ENCODE results near the gene TNNI3K.

TNNI3K gene, protein sequence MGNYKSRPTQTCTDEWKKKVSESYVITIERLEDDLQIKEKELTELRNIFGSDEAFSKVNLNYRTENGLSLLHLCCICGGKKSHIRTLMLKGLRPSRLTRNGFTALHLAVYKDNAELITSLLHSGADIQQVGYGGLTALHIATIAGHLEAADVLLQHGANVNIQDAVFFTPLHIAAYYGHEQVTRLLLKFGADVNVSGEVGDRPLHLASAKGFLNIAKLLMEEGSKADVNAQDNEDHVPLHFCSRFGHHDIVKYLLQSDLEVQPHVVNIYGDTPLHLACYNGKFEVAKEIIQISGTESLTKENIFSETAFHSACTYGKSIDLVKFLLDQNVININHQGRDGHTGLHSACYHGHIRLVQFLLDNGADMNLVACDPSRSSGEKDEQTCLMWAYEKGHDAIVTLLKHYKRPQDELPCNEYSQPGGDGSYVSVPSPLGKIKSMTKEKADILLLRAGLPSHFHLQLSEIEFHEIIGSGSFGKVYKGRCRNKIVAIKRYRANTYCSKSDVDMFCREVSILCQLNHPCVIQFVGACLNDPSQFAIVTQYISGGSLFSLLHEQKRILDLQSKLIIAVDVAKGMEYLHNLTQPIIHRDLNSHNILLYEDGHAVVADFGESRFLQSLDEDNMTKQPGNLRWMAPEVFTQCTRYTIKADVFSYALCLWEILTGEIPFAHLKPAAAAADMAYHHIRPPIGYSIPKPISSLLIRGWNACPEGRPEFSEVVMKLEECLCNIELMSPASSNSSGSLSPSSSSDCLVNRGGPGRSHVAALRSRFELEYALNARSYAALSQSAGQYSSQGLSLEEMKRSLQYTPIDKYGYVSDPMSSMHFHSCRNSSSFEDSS

DNA sequence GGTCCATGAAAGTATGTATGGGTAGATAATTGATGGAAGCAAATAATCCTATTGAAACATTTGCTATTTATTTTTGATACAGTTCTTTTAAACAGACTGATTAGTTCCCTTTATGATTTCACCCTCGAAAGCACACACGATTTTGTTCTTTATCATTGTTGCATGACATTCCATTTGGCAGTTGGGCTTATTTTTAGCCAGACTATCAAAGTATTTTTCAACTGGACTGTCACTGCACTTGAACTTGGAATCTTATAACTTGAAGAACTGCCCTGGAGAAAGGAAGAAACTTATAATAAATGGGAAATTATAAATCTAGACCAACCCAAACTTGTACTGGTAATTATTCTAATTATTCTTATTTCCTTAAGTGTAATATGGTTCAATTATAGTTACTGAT is at the start of gene TNNI3K:
Gene TNNI3K, plus strand, starts transcription at position 235 of the 400 bp plus-strand sequence. Its CDS starts 65 bp downstream, at position 300.
- H3K4me3 ChIP-seq (ENCODE audit: low read depth, low read length): no peak within 1 kb of the TSS
- TF ChIP-seq, protein P1, sequence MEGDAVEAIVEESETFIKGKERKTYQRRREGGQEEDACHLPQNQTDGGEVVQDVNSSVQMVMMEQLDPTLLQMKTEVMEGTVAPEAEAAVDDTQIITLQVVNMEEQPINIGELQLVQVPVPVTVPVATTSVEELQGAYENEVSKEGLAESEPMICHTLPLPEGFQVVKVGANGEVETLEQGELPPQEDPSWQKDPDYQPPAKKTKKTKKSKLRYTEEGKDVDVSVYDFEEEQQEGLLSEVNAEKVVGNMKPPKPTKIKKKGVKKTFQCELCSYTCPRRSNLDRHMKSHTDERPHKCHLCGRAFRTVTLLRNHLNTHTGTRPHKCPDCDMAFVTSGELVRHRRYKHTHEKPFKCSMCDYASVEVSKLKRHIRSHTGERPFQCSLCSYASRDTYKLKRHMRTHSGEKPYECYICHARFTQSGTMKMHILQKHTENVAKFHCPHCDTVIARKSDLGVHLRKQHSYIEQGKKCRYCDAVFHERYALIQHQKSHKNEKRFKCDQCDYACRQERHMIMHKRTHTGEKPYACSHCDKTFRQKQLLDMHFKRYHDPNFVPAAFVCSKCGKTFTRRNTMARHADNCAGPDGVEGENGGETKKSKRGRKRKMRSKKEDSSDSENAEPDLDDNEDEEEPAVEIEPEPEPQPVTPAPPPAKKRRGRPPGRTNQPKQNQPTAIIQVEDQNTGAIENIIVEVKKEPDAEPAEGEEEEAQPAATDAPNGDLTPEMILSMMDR (IDR thresholded peaks at IDR 0.05; ENCODE audit: low read depth, low read length): no peak

DNA sequence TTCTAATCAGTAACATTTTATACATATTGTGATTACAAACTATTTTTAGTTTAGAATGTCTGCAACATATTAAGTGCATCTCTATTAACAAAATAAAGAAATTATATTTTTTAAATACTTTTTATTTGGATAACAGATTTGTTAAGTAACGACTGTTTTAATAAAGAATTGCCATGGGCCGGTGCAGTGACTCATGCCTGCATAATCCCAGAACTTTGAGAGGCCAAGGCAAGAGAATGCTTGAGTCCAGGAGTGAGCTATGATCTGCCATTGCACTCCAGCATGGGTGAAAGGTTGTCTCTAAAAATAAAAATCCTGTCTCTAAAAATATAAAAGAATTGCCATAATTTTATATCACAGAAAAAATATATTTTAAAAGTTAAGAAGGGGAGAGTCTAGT is 41.3 kb upstream of the TNNI3K start:
- H3K4me3 ChIP-seq (ENCODE audit: low read depth, low read length): no peak overlapping the region
- TF ChIP-seq, protein P1 (IDR thresholded peaks at IDR 0.05; ENCODE audit: low read depth, low read length): no peak

DNA sequence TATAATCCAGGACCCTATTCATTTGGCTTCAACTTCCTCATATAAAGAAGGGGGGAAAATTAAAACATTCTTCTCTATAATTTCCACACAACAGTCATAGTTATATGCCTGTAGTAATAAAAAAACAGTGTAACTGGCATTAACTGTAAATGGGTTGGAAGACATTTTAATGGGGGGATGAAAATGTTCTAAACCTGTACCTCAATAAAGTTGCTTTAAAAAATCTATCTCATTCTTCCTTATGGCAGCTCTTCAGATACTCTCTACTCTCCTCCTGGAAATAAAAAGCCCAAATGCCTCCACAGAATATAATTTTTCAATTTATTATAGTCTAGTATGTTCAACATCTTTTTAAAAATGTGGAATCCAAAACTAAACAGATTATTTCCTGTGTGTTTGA is 39.8 kb upstream of the TNNI3K start:
- TF ChIP-seq, protein P1 (IDR thresholded peaks at IDR 0.05; ENCODE audit: low read depth, low read length): no peak
- no peak overlapping the region for H3K4me3 ChIP-seq (ENCODE audit: low read depth, low read length)

DNA sequence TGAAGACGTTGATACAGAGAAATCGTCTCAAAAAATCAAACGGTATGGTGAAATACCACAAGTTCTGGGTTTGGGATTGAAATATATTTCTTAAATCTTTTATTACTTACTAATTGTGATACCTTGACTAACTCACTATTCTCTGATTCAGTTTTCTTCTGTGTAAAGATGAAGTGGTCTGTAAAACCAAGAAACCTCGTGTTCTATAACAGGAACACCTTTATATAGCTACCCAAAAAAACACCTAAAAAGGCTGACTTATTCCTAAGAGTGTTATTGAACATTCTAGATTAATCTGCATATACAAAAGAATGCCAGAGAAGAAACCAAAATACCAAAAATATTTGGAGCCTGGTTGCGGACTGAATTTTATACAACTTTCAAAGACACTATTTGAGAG is 37.9 kb upstream of the TNNI3K start:
- peak overlapping the region; percentile 90 for H3K4me3 ChIP-seq (ENCODE audit: low read depth, low read length)
- TF ChIP-seq, protein P1 (IDR thresholded peaks at IDR 0.05; ENCODE audit: low read depth, low read length): no peak

DNA sequence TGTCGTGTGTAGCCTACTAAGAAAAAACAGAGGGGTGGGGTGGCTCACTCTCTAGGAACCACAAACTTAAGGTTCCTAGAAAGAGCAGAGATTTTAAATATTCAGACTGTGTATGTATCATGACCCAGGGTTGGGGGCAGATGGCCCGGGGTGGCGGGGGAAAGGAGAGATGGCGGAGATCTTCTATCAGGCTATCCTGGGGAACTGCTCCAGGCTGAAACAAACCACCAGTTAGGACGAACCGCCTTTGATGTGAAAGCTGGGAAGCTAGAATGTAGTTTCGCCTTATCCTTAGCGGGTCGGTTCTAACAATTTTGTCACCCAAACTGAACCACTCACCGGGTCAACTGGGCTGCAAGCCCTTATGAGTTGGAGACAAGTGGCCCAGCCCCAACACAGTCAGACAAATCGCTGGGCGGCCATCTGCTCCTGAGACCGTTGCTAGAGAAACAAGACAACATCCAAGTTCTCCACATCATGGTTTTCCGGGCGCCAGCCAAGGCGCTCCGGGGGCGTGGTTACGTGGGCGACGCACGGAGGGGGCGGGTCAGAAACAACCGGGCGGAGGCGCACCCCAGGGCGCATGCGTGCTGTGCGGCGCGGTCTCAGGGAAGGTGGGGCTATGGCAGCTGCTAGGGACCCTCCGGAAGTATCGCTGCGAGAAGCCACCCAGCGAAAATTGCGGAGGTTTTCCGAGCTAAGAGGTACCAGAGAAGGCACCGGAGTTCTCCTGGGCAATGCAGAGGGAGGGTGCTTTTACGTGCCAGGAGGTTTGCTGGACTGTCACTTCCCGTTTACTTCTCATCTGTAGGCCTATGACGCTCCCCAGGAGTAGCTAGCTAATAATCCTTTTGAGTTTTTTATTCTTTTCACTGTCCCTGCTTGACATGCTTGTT is 37.3 kb upstream of the TNNI3K start, which contains the start of the genes FPGT and LRRIQ3:
Gene FPGT, plus strand, starts transcription at position 586 of the 896 bp plus-strand sequence. Its CDS starts 37 bp downstream, at position 623.
Gene LRRIQ3, minus strand, starts transcription at position 520 of the 896 bp plus-strand sequence. CDS start 14,492 bp downstream, outside the sequence.
- H3K4me3 ChIP-seq (ENCODE audit: low read depth, low read length): peak within 1 kb of the TSS; percentile 90
- TF ChIP-seq, protein P1 (IDR thresholded peaks at IDR 0.05; ENCODE audit: low read depth, low read length): no peak

DNA sequence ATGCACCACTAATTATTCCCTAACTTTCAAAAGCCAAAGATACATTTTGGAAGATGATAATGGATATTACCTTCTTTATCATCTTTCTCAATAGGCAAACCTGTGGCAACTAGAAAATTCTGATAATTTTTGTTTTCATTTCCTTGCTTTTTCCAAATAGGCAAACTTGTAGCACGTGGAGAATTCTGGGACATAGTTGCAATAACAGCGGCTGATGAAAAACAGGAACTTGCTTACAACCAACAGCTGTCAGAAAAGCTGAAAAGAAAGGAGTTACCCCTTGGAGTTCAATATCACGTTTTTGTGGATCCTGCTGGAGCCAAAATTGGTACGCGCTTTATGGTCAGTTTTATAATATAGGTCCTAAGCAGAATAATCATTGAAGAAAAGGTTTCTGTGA is 35.7 kb upstream of the TNNI3K start:
- no peak overlapping the region for H3K4me3 ChIP-seq (ENCODE audit: low read depth, low read length)
- TF ChIP-seq, protein P1 (IDR thresholded peaks at IDR 0.05; ENCODE audit: low read depth, low read length): no peak
